ENCODE data around the gene MYOF.

DNA sequence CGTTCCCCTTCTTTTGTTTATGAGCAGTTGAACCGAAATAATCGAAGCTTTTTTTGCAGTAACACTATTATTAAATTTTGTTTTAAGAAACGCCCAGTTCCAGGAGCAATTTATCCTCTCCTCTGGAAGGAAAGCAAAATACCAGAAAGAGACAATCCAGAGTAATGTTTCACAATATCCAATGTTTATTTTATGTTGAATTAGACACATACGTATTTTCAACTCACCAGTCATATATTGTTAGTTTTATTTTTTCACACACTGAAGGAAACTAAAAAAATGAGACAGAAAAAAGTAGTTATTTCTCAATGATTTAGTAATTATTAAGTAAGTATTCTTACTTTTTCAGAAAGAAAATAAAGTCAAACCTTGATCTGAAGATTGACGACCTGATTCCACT lies 85.1 kb downstream of the MYOF start:
- TF ChIP-seq CTCF (IDR thresholded peaks at IDR 0.05 in 4 of 5, conservative IDR thresholded peaks at IDR 0.05 in 1 of 5) (no peak), POLR2A (IDR thresholded peaks at IDR 0.05) (no peak)
